ENCODE data around the gene ICA1.

Gene ICA1

DNA sequence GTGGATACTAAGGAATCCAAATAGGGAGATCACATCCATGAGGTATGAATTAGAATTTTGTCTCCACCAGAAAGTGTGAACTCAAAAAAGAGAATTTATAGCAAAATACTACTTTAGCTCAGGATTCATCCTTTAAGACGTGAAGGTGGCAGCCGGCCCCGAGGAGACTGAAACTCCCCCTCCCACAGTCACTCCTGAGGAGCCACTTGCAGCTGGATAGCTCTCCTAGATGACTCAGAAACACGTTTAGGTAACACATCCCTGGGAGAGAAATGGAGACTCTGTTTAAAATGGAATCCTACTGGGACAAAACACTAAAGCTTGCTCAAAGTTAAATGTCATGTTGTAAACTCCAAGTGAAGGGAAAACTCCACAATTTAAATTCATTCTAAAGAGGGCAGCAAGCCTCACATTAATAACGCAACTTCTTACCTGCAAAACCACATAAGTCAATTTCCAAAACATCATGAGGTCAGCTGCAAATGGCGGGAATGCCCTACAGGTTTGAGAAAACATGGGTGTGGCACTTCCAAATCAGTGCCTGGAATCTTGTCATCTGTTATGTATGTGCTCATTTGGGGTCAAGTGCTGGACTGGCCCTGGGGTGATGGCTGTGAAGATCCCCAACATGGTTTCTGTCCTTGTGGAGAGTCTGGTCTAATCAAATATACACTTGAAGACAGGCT is 46.2 kb downstream of the ICA1 start:
- DNase-seq (ENCODE audit: low read depth), result no peak
- no peak overlapping the region for H3K4me3 ChIP-seq (ENCODE audit: low read length)
- TF ChIP-seq, protein P1, sequence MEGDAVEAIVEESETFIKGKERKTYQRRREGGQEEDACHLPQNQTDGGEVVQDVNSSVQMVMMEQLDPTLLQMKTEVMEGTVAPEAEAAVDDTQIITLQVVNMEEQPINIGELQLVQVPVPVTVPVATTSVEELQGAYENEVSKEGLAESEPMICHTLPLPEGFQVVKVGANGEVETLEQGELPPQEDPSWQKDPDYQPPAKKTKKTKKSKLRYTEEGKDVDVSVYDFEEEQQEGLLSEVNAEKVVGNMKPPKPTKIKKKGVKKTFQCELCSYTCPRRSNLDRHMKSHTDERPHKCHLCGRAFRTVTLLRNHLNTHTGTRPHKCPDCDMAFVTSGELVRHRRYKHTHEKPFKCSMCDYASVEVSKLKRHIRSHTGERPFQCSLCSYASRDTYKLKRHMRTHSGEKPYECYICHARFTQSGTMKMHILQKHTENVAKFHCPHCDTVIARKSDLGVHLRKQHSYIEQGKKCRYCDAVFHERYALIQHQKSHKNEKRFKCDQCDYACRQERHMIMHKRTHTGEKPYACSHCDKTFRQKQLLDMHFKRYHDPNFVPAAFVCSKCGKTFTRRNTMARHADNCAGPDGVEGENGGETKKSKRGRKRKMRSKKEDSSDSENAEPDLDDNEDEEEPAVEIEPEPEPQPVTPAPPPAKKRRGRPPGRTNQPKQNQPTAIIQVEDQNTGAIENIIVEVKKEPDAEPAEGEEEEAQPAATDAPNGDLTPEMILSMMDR (conservative IDR thresholded peaks at IDR 0.05; ENCODE audit: low read depth, low read length), result no peak

DNA sequence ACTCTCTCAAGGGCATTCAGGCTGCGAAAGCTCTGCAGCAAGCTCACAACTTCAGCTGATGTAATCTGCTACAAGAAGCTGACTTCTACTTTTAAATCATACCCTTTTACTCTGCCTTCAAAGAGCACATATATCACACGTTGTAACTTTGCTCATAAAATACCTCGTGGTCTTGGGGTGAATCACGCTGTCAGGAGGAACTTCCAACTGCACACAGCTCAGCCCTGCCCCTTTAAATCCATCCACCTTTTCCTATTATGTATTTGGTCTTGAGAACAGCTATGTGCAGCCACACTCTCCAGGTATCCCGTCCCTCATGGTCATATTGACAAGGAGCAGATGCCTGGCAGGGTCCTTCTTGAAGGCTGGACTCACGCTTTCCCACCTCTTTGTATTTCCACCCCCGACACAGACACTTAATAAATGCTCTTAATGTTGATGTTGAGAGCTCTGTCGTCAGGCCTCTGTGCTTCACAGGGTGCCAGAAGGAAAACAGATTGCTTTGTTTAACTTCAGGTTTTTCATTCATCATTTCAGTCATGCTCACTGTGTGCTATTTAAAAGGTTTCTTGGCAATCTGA is 47.6 kb downstream of the ICA1 start:
- no peak overlapping the region for H3K4me3 ChIP-seq (ENCODE audit: low read length)
- DNase-seq (ENCODE audit: low read depth), result no peak
- TF ChIP-seq, protein P1 (conservative IDR thresholded peaks at IDR 0.05; ENCODE audit: low read depth, low read length), result no peak

DNA sequence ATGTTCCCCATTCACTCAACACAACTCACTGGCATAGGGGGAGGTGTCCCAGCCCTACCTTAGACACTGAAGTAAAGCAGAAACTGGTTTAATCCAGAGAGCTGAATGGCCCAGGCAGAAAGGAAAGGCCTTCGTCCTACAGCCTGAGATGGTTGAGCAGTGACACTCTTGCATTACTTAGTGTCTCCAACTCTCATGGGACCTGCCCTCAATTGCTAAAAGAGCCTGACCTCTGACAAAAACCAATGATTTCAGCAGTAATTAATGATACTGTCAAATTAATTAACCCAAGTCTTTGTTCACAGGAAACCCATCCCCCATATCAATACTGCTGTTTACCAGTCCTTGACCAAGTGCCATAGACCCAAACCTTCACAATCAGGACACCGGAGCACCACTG is 48.6 kb downstream of the ICA1 start:
- H3K4me3 ChIP-seq (ENCODE audit: low read length), result no peak overlapping the region
- TF ChIP-seq, protein P1 (conservative IDR thresholded peaks at IDR 0.05; ENCODE audit: low read depth, low read length), result no peak
- DNase-seq (ENCODE audit: low read depth), result no peak

DNA sequence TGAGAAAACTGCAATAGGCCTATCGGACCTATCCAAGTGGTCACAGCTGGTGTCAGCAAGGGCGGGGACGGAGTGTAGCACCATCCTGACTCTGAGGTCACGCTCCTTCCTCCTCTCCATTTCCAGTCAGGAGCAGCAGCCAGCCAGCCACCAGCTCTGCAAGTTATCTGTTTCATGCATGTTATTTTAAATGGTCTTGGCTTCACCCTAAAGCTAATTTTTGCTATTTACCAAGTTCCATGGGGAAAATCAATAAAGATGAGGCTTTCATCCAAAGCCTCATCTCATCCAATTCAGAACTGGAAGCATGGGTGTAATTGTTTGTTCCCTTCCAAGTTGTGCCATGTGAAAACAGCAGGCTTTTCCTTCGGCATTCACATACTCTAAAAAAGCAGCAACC is 49.3 kb downstream of the ICA1 start:
- H3K4me3 ChIP-seq (ENCODE audit: low read length), result no peak overlapping the region
- TF ChIP-seq, protein P1 (conservative IDR thresholded peaks at IDR 0.05; ENCODE audit: low read depth, low read length), result no peak
- no peak for DNase-seq (ENCODE audit: low read depth)

DNA sequence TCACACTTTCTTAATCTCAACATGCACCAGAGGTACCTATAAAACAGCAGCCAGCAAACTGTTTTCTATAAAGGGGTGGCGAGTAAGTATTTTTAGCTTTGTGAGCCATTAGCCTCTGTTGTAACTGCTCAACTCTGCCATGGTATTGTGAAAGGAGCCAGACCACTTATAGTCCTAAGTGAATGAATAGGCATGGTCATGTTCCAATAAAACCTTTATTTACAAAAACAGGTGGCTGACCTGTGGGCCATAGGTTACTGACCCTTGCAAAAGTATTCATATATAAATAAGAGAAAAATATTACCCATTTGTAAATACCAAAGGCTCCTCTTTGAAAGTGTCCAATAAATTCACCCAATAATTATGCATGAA is 50.3 kb downstream of the ICA1 start:
- H3K4me3 ChIP-seq (ENCODE audit: low read length), result no peak overlapping the region
- no peak for DNase-seq (ENCODE audit: low read depth)
- TF ChIP-seq, protein P1 (conservative IDR thresholded peaks at IDR 0.05; ENCODE audit: low read depth, low read length), result no peak

DNA sequence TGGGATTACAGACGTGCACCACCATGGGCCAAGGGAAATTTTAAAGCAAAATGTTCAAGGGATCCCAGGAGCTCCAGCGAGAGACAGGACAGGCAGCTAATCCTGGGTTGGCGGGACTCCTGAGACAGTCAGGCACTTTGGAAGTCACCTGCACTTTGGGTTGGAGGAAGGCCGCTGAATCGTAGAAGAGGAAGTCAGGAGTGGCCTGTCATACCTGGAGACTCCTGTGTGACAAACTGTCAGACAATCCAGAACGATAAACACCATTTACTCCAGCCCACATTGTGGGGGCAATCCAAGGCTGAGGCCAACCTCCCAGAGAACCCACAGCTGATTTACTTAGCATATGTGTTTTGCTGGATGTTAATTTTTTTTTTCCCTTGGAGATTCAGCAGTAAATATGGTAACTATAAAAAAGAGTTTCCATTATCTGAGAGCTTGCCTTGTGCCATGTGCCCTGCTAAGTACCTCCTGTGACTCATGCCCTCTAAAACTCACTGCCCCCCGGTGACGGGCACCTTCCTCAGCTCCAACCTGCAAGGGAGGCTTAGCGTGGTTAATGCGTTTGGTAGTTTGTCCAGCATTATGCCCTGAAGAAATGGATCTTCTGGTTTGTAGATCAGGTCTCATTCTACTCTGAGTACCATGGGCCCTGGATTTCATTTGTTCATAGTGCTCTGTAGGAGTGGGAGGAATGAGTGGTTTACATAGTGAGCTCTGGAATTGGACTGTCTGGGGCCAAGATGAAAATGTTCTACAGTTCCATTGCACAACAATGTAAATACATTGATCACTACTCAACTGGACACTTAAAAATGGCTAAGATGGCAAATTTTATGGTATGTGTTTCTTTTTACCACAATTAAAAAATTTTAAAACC is 50.9 kb downstream of the ICA1 start:
- TF ChIP-seq, protein P1 (conservative IDR thresholded peaks at IDR 0.05; ENCODE audit: low read depth, low read length), result no peak
- no peak overlapping the region for H3K4me3 ChIP-seq (ENCODE audit: low read length)
- no peak for DNase-seq (ENCODE audit: low read depth)
